ENCODE results near the gene DNHD1. TPM values are rescaled to one million over a fixed set of nuclear protein-coding genes. Genes with fewer than 3 reads are reported as not detected.

The DNHD1 gene
- total and polyA plus RNA-seq, 5 donors from 2014 or later, result 0.65 to 32.7 (median 1.6) TPM

- H3K4me3 ChIP-seq (ENCODE audit: low read depth, low read length), result peak overlapping the region; percentile 91
- H3K27me3 ChIP-seq (ENCODE audit: control insufficient read depth, insufficient read depth, low read length), result no peaks in the 10 kb centered on the region
- Mint-ChIP-seq H3K27me3 (no peaks in the 10 kb centered on the region), H3K27ac (peak overlapping the region in 1 of 3 donors; percentile 82), H3K4me3 (no peak overlapping the region), H3K36me3 (peaks cover 21% of the 10 kb centered on the region), H3K4me1 (peaks cover 15 to 38% (median 18%) of the 10 kb centered on the region in 4 donors), H3K9me3 (no peaks in the 10 kb centered on the region)
- peaks cover 39% of the 10 kb centered on the region for H3K36me3 ChIP-seq (ENCODE audit: control insufficient read depth, insufficient read depth, low read length)
- H3K4me1 ChIP-seq (ENCODE audit: control insufficient read depth, insufficient read depth, low read length, poor library complexity, severe bottlenecking), result peaks cover 55% of the 10 kb centered on the region
- peak overlapping the region; percentile 73 for H3K27ac ChIP-seq (ENCODE audit: insufficient read depth, low read length, poor library complexity, severe bottlenecking)
- ATAC-seq (ENCODE audit: low read depth in 2 of 2) (no peak), DNase-seq (no peak)
- no peaks in the 10 kb centered on the region for H3K9me3 ChIP-seq (ENCODE audit: control insufficient read depth in 2 of 2, low read length in 2 of 2)
These were observed 105.2 kb downstream of the DNHD1 start for GRCh38 chr11:6602096-6602940.

- peak within 1 kb of the TSS in 1 of 3 donors; percentile 82 for H3K27ac Mint-ChIP-seq
- H3K36me3 Mint-ChIP-seq, result peaks cover 16% of the 10 kb centered on the region
These were observed 106.4 kb downstream of the DNHD1 start, which contains the start of the genes ILK and RRP8 for GRCh38 chr11:6603287-6604080. ILK (plus strand) TSS chr11:6603774; CDS start chr11:6604272, 498 bp downstream. RRP8 (minus strand) TSS chr11:6603616; CDS start chr11:6603502, 114 bp downstream.

DNA sequence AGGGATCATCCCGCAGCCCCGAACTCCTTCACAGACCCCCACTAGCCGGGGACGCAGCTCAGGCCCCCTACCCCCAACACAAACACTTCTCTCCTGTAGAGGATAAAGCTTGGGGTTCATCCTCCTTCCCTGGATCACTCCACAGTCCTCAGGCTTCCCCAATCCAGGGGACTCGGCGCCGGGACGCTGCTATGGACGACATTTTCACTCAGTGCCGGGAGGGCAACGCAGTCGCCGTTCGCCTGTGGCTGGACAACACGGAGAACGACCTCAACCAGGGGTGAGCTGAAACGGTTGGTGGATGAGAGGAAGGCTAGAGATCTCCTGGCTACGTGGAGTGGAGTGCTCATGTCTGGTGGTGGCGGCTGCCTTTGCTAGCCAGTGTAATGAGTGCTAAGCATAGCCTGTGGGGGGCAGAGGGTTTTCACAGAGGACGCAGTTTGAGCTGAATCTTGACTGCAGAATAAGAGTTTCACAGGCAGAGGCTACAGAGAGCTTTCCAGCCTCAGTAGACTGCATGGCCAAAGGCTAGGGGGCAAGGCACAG is 107.1 kb downstream of the DNHD1 start:
- Mint-ChIP-seq H3K36me3 (peaks cover 11% of the 10 kb centered on the region), H3K27me3 (no peaks in the 10 kb centered on the region), H3K9me3 (no peaks in the 10 kb centered on the region), H3K4me1 (peaks cover 8 to 39% (median 14%) of the 10 kb centered on the region in 4 donors), H3K4me3 (no peak overlapping the region), H3K27ac (no peak overlapping the region)
- Histone ChIP-seq H3K27ac (ENCODE audit: insufficient read depth, low read length, poor library complexity, severe bottlenecking) (peak overlapping the region; percentile 73), H3K4me1 (ENCODE audit: control insufficient read depth, insufficient read depth, low read length, poor library complexity, severe bottlenecking) (peaks cover 71% of the 10 kb centered on the region), H3K36me3 (ENCODE audit: control insufficient read depth, insufficient read depth, low read length) (peaks cover 43% of the 10 kb centered on the region), H3K9me3 (ENCODE audit: control insufficient read depth in 2 of 2, low read length in 2 of 2) (no peaks in the 10 kb centered on the region), H3K4me3 (ENCODE audit: low read depth, low read length) (peak overlapping the region; percentile 89), H3K27me3 (ENCODE audit: control insufficient read depth, insufficient read depth, low read length) (no peaks in the 10 kb centered on the region)
- peak; percentile 32 to 75 (median 68) for DNase-seq
- ATAC-seq (ENCODE audit: low read depth in 2 of 2), result peak; percentile 71 to 72

More at GRCh38 chr11:6603287-6604080, 106.4 kb downstream of the DNHD1 start, which contains the start of the genes ILK and RRP8:
- Histone ChIP-seq H3K27me3 (ENCODE audit: control insufficient read depth, insufficient read depth, low read length) (no peaks in the 10 kb centered on the region), H3K9me3 (ENCODE audit: control insufficient read depth in 2 of 2, low read length in 2 of 2) (no peaks in the 10 kb centered on the region), H3K4me3 (ENCODE audit: low read depth, low read length) (peak within 1 kb of the TSS; percentile 91), H3K36me3 (ENCODE audit: control insufficient read depth, insufficient read depth, low read length) (peaks cover 43% of the 10 kb centered on the region), H3K4me1 (ENCODE audit: control insufficient read depth, insufficient read depth, low read length, poor library complexity, severe bottlenecking) (peaks cover 65% of the 10 kb centered on the region), H3K27ac (ENCODE audit: insufficient read depth, low read length, poor library complexity, severe bottlenecking) (peak within 1 kb of the TSS; percentile 73)
- Mint-ChIP-seq H3K4me1 (peaks cover 8 to 42% (median 16%) of the 10 kb centered on the region in 4 donors), H3K4me3 (no peak within 1 kb of the TSS), H3K27me3 (no peaks in the 10 kb centered on the region), H3K9me3 (no peaks in the 10 kb centered on the region)
- peak; percentile 87 to 89 for ATAC-seq (ENCODE audit: low read depth in 2 of 2)
- DNase-seq, result peak; percentile 79 to 92 (median 83)

DNA sequence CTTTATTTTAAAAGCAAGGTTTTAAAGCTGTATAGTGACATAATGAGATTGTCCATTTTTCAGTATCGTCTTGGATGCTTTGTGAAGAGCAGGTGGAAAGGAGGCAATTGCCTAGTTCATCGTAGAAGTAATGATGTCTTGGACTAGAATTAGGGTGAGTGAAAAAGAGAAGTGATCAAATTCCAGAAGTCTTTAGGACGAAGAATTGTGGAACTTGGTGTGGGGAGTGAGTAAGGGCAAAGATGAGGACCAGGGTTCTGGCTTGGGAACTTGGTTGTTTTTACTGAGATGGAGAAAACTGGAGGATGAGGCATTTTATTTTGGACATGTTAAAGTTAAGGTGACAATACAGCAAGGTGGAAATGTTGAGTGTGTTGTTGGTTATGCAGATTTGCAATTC is 107.7 kb downstream of the DNHD1 start:
- H3K36me3 Mint-ChIP-seq, result peaks cover 11% of the 10 kb centered on the region
- peak overlapping the region; percentile 75 for H3K27ac ChIP-seq (ENCODE audit: insufficient read depth, low read length, poor library complexity, severe bottlenecking)
- no peaks in the 10 kb centered on the region for H3K9me3 ChIP-seq (ENCODE audit: control insufficient read depth in 2 of 2, low read length in 2 of 2)
- ATAC-seq (ENCODE audit: low read depth in 2 of 2) (no peak), DNase-seq (no peak)
- no peak overlapping the region for H3K27ac Mint-ChIP-seq
- H3K4me3 ChIP-seq (ENCODE audit: low read depth, low read length), result peak overlapping the region; percentile 89
- H3K9me3 Mint-ChIP-seq, result no peaks in the 10 kb centered on the region
- peaks cover 71% of the 10 kb centered on the region for H3K4me1 ChIP-seq (ENCODE audit: control insufficient read depth, insufficient read depth, low read length, poor library complexity, severe bottlenecking)
- no peaks in the 10 kb centered on the region for H3K27me3 Mint-ChIP-seq
- H3K4me3 Mint-ChIP-seq, result no peak overlapping the region
- H3K36me3 ChIP-seq (ENCODE audit: control insufficient read depth, insufficient read depth, low read length), result peaks cover 43% of the 10 kb centered on the region
- H3K4me1 Mint-ChIP-seq, result peaks cover 8 to 36% (median 14%) of the 10 kb centered on the region in 4 donors
- H3K27me3 ChIP-seq (ENCODE audit: control insufficient read depth, insufficient read depth, low read length), result no peaks in the 10 kb centered on the region

GRCh38 chr11:6606471-6607189 is 109.5 kb downstream of the DNHD1 start:
- Histone ChIP-seq H3K36me3 (ENCODE audit: control insufficient read depth, insufficient read depth, low read length) (peaks cover 38% of the 10 kb centered on the region), H3K9me3 (ENCODE audit: control insufficient read depth in 2 of 2, low read length in 2 of 2) (no peaks in the 10 kb centered on the region), H3K4me1 (ENCODE audit: control insufficient read depth, insufficient read depth, low read length, poor library complexity, severe bottlenecking) (peaks cover 80% of the 10 kb centered on the region), H3K27me3 (ENCODE audit: control insufficient read depth, insufficient read depth, low read length) (no peaks in the 10 kb centered on the region), H3K4me3 (ENCODE audit: low read depth, low read length) (peak overlapping the region; percentile 62), H3K27ac (ENCODE audit: insufficient read depth, low read length, poor library complexity, severe bottlenecking) (peak overlapping the region; percentile 75)
- Mint-ChIP-seq H3K4me3 (peak overlapping the region in 3 of 4 donors; percentile 15 to 88 (median 44)), H3K27ac (peak overlapping the region; percentile 80 to 98 (median 83)), H3K9me3 (no peaks in the 10 kb centered on the region), H3K4me1 (peaks cover 8 to 43% (median 30%) of the 10 kb centered on the region in 4 donors), H3K36me3 (peaks cover 24% of the 10 kb centered on the region), H3K27me3 (no peaks in the 10 kb centered on the region)
- no peak for ATAC-seq (ENCODE audit: low read depth in 2 of 2)
- peak in 2 of 3 donors; percentile 44 to 58 for DNase-seq

GRCh38 chr11:6607190-6607795 is 110.2 kb downstream of the DNHD1 start:
- Mint-ChIP-seq H3K4me1 (peaks cover 8 to 38% (median 30%) of the 10 kb centered on the region in 4 donors), H3K9me3 (no peaks in the 10 kb centered on the region), H3K36me3 (peaks cover 21% of the 10 kb centered on the region), H3K27me3 (no peaks in the 10 kb centered on the region), H3K27ac (peak overlapping the region in 2 of 3 donors; percentile 14 to 89), H3K4me3 (peak overlapping the region in 3 of 4 donors; percentile 31 to 88 (median 44))
- ATAC-seq (ENCODE audit: low read depth in 2 of 2), result no peak
- Histone ChIP-seq H3K9me3 (ENCODE audit: control insufficient read depth in 2 of 2, low read length in 2 of 2) (no peaks in the 10 kb centered on the region), H3K27me3 (ENCODE audit: control insufficient read depth, insufficient read depth, low read length) (no peaks in the 10 kb centered on the region), H3K27ac (ENCODE audit: insufficient read depth, low read length, poor library complexity, severe bottlenecking) (peak overlapping the region; percentile 75), H3K4me1 (ENCODE audit: control insufficient read depth, insufficient read depth, low read length, poor library complexity, severe bottlenecking) (peaks cover 74% of the 10 kb centered on the region), H3K4me3 (ENCODE audit: low read depth, low read length) (peak overlapping the region; percentile 54), H3K36me3 (ENCODE audit: control insufficient read depth, insufficient read depth, low read length) (peaks cover 36% of the 10 kb centered on the region)
- DNase-seq, result no peak
